ENCODE results near the gene IL17REL.

IL17REL gene

DNA sequence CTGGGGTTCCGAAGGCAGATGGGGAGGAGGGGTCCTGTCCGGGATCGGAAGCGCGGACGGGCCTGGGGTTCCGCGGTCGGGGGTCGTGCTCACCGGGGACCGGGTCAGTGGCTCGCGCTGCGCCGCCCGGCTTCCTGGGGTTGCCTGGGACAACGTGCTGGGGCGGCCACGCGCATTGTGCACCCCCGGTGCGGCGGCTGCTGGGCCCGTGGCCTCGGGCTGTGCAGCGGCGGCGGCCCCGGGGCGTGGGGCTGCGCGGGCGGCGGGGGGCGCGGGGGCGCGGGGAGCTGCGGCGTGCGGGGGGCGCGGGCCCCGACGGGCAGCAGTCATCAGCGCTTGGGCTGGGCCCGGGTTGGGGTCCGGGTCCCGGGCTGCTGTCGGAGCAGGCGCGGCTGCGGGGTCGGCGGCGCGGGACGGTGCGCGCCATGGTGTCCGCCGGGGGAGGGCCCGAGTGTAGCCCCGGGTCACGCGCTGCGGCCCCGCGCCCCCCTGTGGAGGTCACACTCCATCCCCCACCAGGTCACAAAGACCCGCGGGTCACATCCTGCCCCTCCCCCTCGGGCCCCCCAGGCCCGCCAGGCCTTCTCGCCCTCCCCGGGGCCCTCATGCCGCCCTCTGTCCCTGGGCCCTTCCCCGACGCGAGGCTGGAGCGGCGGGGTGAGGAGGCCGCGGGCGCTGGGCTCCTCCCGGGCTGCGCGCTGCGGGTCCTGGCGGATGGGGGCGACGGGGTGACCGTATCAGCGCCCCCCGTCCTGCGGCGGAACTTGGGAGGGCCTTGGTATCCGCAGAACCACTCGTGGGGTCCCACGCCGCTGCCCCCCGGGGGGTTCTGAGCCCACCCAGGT, 45.7 kb upstream of the IL17REL start, which contains the start of gene TTLL8:
TTLL8 (minus strand) TSS at position 238 of the 845 bp plus-strand sequence.
- Histone ChIP-seq H3K27ac (ENCODE audit: low read depth, low read length, poor library complexity, severe bottlenecking) (peak within 1 kb of the TSS; percentile 34), H2AFZ (ENCODE audit: low read length) (no peak within 1 kb of the TSS), H3K9ac (ENCODE audit: low read length) (no peak within 1 kb of the TSS), H3K36me3 (ENCODE audit: insufficient read depth, low read length) (no peaks in the 10 kb centered on the region), H3F3A (ENCODE audit: insufficient read depth, low read length) (no peaks in the 10 kb centered on the region), H3K9me3 (ENCODE audit: low read length) (no peaks in the 10 kb centered on the region), H3K4me2 (ENCODE audit: low read length) (peak within 1 kb of the TSS; percentile 5; the same call in 1 of the 2 replicates), H3K79me2 (ENCODE audit: insufficient read depth, low read length) (no peaks in the 10 kb centered on the region), H4K20me1 (ENCODE audit: insufficient read depth, low read length) (no peaks in the 10 kb centered on the region), H3K4me3 (ENCODE audit: low read depth, low read length, poor library complexity, severe bottlenecking) (no peak within 1 kb of the TSS), H3K4me1 (ENCODE audit: insufficient read depth, low read length, severe bottlenecking) (peaks cover 47% of the 10 kb centered on the region), H3K9me2 (ENCODE audit: low read depth, low read length) (no peaks in the 10 kb centered on the region), H3K27me3 (ENCODE audit: insufficient read depth, low read length) (no peaks in the 10 kb centered on the region)
- TF ChIP-seq CTCF (IDR thresholded peaks at IDR 0.05; ENCODE audit: low read length) (no peak), EZH2 (IDR thresholded peaks at IDR 0.05; ENCODE audit: borderline replicate concordance, low read length) (no peak)

DNA sequence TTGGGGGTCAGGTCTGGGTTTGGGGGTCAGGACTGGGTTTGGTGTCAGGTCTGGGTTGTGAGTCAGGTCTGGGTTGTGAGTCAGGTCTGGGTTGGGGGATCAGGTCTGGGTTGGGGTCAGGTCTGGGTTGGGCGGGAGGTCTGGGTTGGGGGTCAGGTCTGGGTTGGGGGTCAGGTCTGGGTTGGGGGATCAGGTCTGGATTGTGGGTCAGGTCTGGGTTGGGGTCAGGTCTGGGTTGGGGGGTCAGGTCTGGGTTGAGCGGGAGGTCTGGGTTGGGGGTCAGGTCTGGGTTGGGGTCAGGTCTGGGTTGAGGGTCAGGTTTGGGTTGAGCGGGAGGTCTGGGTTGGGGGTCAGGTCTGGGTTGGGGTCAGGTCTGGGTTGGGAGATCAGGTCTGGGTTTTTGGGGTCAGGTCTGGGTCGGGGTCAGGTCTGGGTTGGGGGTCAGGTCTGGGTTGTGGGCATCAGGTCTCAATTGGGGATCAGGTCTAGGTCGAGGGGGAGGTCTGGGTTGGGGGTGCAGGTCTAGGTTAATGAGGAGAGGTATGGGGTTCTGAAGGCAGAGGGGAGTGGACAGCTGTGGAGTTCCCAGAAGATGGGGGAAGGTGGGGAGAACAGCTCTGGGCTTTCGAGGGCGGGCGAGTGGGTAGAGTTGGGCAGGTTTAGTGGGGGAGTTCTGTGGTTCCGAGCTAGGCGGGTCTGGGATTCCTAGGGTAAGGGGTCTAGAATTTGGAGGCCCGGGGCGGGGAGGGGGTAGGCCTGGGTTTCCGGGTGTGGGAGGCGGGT, 44.9 kb upstream of the IL17REL start:
- H3K4me3 ChIP-seq (ENCODE audit: low read depth, low read length, poor library complexity, severe bottlenecking) = no peak overlapping the region
- no peak overlapping the region for H3K9ac ChIP-seq (ENCODE audit: low read length)
- peaks cover 5% of the 10 kb centered on the region for H3K9me3 ChIP-seq (ENCODE audit: low read length)
- no peak overlapping the region for H3K27ac ChIP-seq (ENCODE audit: low read depth, low read length, poor library complexity, severe bottlenecking)
- no peaks in the 10 kb centered on the region for H3K79me2 ChIP-seq (ENCODE audit: insufficient read depth, low read length)
- peaks cover 47% of the 10 kb centered on the region for H3K4me1 ChIP-seq (ENCODE audit: insufficient read depth, low read length, severe bottlenecking)
- no peaks in the 10 kb centered on the region for H3K27me3 ChIP-seq (ENCODE audit: insufficient read depth, low read length)
- H3K9me2 ChIP-seq (ENCODE audit: low read depth, low read length) = no peaks in the 10 kb centered on the region
- TF ChIP-seq CTCF (IDR thresholded peaks at IDR 0.05; ENCODE audit: low read length) (no peak), EZH2 (IDR thresholded peaks at IDR 0.05; ENCODE audit: borderline replicate concordance, low read length) (no peak)
- H3F3A ChIP-seq (ENCODE audit: insufficient read depth, low read length) = no peaks in the 10 kb centered on the region
- H2AFZ ChIP-seq (ENCODE audit: low read length) = no peak overlapping the region
- H3K4me2 ChIP-seq (ENCODE audit: low read length) = no peak overlapping the region
- no peaks in the 10 kb centered on the region for H4K20me1 ChIP-seq (ENCODE audit: insufficient read depth, low read length)
- no peaks in the 10 kb centered on the region for H3K36me3 ChIP-seq (ENCODE audit: insufficient read depth, low read length)

- Histone ChIP-seq H3F3A (ENCODE audit: insufficient read depth, low read length) (no peaks in the 10 kb centered on the region), H3K79me2 (ENCODE audit: insufficient read depth, low read length) (no peaks in the 10 kb centered on the region), H3K27ac (ENCODE audit: low read depth, low read length, poor library complexity, severe bottlenecking) (peak overlapping the region; percentile 79), H3K4me3 (ENCODE audit: low read depth, low read length, poor library complexity, severe bottlenecking) (peak overlapping the region; percentile 40), H2AFZ (ENCODE audit: low read length) (no peak overlapping the region), H4K20me1 (ENCODE audit: insufficient read depth, low read length) (no peaks in the 10 kb centered on the region), H3K27me3 (ENCODE audit: insufficient read depth, low read length) (no peaks in the 10 kb centered on the region; the same call in 1 of the 2 replicates), H3K4me1 (ENCODE audit: insufficient read depth, low read length, severe bottlenecking) (peaks cover 47% of the 10 kb centered on the region), H3K4me2 (ENCODE audit: low read length) (peak overlapping the region; percentile 52), H3K9ac (ENCODE audit: low read length) (peak overlapping the region; percentile 61; the same call in 1 of the 2 replicates), H3K9me2 (ENCODE audit: low read depth, low read length) (no peaks in the 10 kb centered on the region), H3K9me3 (ENCODE audit: low read length) (peaks cover 11% of the 10 kb centered on the region), H3K36me3 (ENCODE audit: insufficient read depth, low read length) (no peaks in the 10 kb centered on the region)
- TF ChIP-seq EZH2 (IDR thresholded peaks at IDR 0.05; ENCODE audit: borderline replicate concordance, low read length) (no peak), CTCF (IDR thresholded peaks at IDR 0.05; ENCODE audit: low read length) (no peak; the same call in 1 of the 2 replicates)
Observed at GRCh38 chr22:50056214-50056972, 43.8 kb upstream of the IL17REL start.

All from OCI-LY1 (cell line).